ENCODE data around the gene TNS3.

The TNS3 gene

GRCh38 chr7:47258798-47259197 lies 323.1 kb downstream of the TNS3 start:
- no peak for DNase-seq (ENCODE audit: low read depth)

DNA sequence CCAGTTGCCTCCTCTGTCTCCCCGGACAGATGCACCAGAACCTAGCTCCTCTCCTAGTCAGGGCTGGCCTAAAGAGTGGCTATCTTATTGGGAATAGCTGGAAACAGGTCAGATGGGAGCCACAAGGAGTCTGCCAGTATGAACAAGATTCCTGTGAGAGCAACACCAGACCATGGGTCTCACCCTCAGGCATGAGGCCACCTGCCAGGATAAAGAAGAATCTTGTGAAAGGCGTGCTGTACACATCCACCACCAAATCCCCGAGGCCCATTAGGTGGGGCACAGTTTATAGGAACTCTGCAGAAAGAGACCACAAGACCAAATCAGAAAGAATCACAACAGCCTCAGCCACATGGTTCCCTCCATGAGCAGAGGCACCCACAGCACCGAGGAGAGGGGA lies 325.9 kb downstream of the TNS3 start:
- no peak for DNase-seq (ENCODE audit: low read depth)

DNA sequence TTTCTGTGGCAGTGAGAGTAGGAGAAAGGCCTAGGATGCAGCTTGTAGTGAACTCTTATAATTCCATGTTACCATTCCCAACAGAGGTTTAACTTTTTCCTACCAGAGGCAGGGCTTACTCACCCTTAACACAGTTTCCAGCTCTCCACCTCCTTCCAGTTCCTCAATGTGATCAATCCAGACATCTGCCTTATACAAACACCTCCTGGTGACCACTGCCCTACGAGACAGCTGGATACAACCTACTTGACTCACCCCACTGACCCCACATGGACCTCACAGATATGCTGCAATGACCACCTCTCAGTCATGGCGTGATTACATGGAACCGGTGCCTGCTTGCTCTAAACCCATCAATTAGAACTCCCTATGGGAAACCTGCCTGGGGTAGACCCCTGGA lies 326.5 kb downstream of the TNS3 start:
- no peak for DNase-seq (ENCODE audit: low read depth)

DNA sequence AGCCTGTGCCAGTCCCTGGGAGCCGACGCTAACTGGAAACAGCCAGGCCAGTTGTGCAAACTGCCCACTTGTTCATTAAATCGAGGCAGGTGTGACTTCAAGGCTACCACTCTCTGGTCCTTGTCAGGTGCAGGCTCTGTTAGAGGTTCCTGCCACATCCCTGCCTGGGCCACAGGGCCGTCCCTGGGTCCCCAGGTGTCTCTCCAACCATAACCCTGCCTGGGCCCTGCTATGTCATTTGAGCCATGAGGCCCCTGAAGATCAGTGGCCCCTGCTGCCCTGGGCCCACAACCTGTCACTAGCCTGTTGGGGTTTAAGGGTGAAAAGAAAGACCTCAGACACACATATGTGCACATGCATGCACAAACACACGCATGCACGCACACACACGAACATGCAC lies 326.9 kb downstream of the TNS3 start:
- DNase-seq (ENCODE audit: low read depth), result no peak

- no peak for DNase-seq (ENCODE audit: low read depth)
Measured at GRCh38 chr7:47254081-47254977, 327.6 kb downstream of the TNS3 start.

GRCh38 chr7:47253650-47254080 lies 328.2 kb downstream of the TNS3 start:
- DNase-seq (ENCODE audit: low read depth), result peak; percentile 54

GRCh38 chr7:47252675-47253074 lies 329.2 kb downstream of the TNS3 start:
- no peak for DNase-seq (ENCODE audit: low read depth)

DNA sequence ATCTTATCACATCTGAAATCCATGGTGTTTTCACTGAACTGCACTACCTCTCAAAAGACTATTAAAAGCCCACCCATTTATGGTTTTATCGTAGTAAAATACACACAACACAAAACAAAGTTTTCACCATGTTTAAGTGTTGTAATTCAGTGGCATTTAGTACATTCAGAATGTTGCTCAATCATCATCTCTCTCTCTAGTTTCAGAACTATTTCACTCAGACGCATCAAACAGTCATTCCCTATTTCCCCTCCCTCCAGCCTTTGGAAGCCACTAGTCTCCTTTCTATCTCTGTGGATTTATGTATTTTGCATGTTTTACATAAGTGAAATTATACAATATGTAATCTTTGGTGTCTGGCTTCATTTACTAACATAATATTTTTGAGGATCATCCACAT lies 332.6 kb downstream of the TNS3 start:
- DNase-seq (ENCODE audit: low read depth), result no peak

DNA sequence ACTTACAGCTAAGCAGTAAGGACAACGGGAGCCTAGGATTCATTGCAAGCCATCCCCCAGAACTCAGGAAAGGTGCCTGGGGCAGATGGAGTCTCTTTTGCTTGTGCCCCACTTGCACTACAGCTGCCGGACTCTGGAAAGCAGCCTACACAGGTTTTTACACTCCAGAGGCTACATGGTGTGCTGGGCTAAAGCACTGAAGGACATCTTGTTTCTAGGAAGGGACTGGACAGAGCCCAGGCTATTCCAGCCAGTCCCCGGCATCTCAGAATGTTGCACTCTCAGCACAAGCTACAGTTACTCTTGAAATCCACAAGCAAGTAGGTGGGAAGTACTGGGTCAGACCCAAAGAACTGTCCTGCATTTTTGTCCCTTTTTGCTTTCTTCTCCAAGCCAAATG lies 333.1 kb downstream of the TNS3 start:
- DNase-seq (ENCODE audit: low read depth), result no peak

GRCh38 chr7:47247132-47247531 lies 334.8 kb downstream of the TNS3 start:
- DNase-seq (ENCODE audit: low read depth), result no peak

DNA sequence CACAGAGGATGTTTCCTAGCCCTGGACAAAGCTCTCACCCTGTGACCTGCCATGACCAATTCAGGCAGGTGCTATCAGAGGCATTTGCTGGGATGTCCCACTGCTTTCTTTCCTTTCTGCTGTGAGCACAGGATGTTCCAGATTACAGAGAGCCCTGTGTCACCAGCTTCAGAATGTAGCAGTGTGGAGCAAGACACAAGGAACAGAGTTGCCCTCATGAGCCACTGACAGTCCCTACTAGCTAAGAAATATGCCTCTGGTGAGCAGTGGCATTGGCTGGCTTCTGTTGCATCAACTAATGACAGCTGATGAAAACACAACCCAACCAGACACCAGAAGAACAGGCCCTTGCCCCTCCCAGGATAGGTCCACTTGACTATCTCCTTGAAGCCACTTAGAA lies 337.2 kb downstream of the TNS3 start:
- no peak for DNase-seq (ENCODE audit: low read depth)

GRCh38 chr7:47241112-47242065 lies 340.5 kb downstream of the TNS3 start:
- DNase-seq (ENCODE audit: low read depth), result no peak

- peak; percentile 47 for DNase-seq (ENCODE audit: low read depth)
Measured at GRCh38 chr7:47239931-47240421, 341.9 kb downstream of the TNS3 start.

- no peak for DNase-seq (ENCODE audit: low read depth)
Measured at GRCh38 chr7:47239034-47239433, 342.9 kb downstream of the TNS3 start.

GRCh38 chr7:47236480-47237129 lies 345.3 kb downstream of the TNS3 start:
- DNase-seq (ENCODE audit: low read depth), result no peak

DNA sequence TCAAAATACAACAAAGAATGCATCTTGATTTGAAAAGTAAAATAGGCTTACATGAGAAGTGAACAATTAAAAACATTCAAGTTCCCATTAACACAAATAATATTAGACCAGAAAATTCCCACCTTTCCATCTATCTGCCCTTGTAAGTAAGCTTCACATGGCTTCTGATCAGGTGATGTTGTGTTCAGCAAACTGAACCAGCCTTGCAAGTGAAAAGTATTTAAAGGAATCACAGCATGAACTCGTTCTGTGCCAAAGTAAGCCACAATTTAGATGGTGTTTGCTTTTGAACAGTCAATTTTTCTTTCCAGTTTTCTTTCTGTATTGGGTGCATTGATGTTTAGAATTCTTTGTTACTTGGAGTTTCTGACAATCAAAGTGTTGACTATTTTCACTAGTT lies 347.9 kb downstream of the TNS3 start:
- no peak for DNase-seq (ENCODE audit: low read depth)

DNA sequence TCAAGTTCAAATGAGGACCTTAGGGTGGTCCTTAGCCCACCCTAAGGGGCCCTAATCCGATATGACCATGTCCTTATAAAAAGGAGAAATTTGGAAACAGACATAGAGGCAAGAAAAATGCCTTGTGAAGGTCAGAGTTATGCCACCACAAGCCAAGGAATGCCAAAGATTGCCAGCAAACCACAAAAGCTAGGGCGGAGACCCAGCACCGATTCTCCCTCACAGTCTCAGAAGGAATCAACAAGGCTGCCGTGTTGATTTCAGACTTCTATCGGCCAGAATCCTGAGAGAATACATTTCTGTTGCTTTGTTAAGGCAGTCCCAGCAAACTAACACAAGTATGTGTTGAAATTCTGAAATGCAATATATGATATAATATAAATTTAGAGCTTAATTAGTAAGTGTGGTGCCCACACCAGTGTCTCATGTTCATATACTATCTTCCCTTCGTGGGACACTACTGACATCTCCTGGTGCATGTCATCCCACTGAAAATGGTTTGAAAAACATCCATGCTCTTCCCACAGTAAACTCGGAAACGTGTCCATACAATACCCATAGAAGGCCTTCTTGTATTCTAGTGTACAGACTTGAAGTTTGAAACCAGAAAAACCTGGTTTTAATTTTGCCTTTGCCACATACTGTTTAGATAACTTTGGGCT lies 349.0 kb downstream of the TNS3 start:
- no peak for DNase-seq (ENCODE audit: low read depth)

DNA sequence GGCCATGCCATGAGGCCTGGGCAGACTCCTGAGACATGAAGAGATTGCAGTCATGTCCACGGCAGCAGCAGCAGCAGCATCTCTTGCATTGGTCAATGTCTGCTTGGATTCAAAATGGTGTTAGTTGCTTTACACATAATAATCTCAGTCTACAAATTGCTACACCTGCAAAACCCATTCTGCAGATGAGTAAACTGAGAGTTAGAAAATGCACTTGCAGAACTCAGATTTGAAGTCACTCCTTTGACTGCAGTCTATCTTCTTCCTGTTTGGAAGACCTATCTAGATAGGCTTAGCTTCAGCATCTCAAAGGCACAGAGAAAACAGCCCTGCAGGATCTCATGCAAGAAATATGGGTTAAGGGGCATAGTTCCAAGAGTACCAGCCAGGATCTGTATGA lies 350.3 kb downstream of the TNS3 start:
- no peak for DNase-seq (ENCODE audit: low read depth)

DNA sequence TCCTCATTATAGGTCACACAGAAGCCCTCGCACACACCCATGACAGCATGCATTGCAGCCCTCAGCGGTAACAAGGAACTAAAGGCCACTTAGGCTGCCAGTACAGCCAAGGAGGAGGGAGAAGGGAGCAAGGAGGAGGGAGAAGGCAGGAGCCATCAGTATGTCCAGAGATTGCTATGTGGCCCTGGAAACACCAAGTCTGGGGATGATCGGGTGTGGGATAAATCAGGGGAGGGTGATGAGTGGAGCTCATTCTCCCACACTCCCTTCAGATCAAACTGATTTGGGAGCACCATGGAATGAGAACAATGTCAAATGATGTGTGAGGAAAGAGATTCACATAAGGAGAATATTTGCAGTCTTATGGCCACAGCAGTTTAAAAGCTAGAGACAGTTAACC lies 350.9 kb downstream of the TNS3 start:
- DNase-seq (ENCODE audit: low read depth), result no peak

GRCh38 chr7:47228386-47229014 lies 353.4 kb downstream of the TNS3 start:
- no peak for DNase-seq (ENCODE audit: low read depth)

GRCh38 chr7:47227762-47228177 lies 354.1 kb downstream of the TNS3 start:
- DNase-seq (ENCODE audit: low read depth), result peak; percentile 69

All from GM04504 (cell line).